Gastrocnemius medialis (tissue), 4 donors: ENCODE data around the gene SH3GL3.

ENCODE experiments used
- POLR2A ChIP-seq, 2 donors: fragments of 450-650 bp; IDR thresholded peaks; one replicate each; pipeline ENCODE4 v1.6.1; 2017; ENCODE audit warnings: antibody characterized with exemption in 2 of 2, mild to moderate bottlenecking in 2 of 2, moderate library complexity in 2 of 2
- TF ChIP-seq, protein P1 (sequence below), 5 experiments: fragments of 450-650 bp in 3 of 5; fragments of 200-600 bp in 2 of 5; sonication (generic) in 2 of 5; IDR thresholded peaks in 4 of 5; conservative IDR thresholded peaks in 1 of 5; 1 replicate in 4 of 5; 2 replicates in 1 of 5; pipeline ENCODE4 v1.5.1; 2016 to 2019; ENCODE audit warnings: antibody characterized with exemption in 5 of 5, mild to moderate bottlenecking in 3 of 5, moderate library complexity in 3 of 5

- TF ChIP-seq, protein P1, sequence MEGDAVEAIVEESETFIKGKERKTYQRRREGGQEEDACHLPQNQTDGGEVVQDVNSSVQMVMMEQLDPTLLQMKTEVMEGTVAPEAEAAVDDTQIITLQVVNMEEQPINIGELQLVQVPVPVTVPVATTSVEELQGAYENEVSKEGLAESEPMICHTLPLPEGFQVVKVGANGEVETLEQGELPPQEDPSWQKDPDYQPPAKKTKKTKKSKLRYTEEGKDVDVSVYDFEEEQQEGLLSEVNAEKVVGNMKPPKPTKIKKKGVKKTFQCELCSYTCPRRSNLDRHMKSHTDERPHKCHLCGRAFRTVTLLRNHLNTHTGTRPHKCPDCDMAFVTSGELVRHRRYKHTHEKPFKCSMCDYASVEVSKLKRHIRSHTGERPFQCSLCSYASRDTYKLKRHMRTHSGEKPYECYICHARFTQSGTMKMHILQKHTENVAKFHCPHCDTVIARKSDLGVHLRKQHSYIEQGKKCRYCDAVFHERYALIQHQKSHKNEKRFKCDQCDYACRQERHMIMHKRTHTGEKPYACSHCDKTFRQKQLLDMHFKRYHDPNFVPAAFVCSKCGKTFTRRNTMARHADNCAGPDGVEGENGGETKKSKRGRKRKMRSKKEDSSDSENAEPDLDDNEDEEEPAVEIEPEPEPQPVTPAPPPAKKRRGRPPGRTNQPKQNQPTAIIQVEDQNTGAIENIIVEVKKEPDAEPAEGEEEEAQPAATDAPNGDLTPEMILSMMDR (IDR thresholded peaks at IDR 0.05 in 4 of 5, conservative IDR thresholded peaks at IDR 0.05 in 1 of 5) = no peak
- TF ChIP-seq POLR2A (IDR thresholded peaks at IDR 0.05) = no peak
These were observed 51.7 kb downstream of the SH3GL3 start for GRCh38 chr15:83498801-83499200.
